D721Med (cell line): ENCODE data around the gene CCDC9.

Experiments used
- DNase-seq: peaks from one replicate; pipeline ENCODE4 v3.0.0; 2011; ENCODE audit warnings: low spot score; ENCODE audit not compliant: insufficient read length
- FAIRE-seq: peaks from 2 replicates; lab custom pipeline; 2011; peaks lifted over from hg19 to GRCh38; lab: Jason Lieb, UNC
- TF ChIP-seq, protein P1 (sequence below): IDR thresholded peaks from 2 replicates; pipeline ENCODE4 v1.5.1; 2012; ENCODE audit warnings: mild to moderate bottlenecking, control low read depth; ENCODE audit not compliant: insufficient read depth; ENCODE audit errors: missing control alignments

Gene CCDC9

GRCh38 chr19:47239152-47239551, 17.2 kb upstream of the CCDC9 start:
- TF ChIP-seq, protein P1, sequence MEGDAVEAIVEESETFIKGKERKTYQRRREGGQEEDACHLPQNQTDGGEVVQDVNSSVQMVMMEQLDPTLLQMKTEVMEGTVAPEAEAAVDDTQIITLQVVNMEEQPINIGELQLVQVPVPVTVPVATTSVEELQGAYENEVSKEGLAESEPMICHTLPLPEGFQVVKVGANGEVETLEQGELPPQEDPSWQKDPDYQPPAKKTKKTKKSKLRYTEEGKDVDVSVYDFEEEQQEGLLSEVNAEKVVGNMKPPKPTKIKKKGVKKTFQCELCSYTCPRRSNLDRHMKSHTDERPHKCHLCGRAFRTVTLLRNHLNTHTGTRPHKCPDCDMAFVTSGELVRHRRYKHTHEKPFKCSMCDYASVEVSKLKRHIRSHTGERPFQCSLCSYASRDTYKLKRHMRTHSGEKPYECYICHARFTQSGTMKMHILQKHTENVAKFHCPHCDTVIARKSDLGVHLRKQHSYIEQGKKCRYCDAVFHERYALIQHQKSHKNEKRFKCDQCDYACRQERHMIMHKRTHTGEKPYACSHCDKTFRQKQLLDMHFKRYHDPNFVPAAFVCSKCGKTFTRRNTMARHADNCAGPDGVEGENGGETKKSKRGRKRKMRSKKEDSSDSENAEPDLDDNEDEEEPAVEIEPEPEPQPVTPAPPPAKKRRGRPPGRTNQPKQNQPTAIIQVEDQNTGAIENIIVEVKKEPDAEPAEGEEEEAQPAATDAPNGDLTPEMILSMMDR = no peak
- FAIRE-seq (no peak), DNase-seq (no peak)

- TF ChIP-seq, protein P1 = no peak
- peak; percentile 87 for DNase-seq
- no peak for FAIRE-seq
Measured at GRCh38 chr19:47239610-47240296, 16.6 kb upstream of the CCDC9 start.

DNA sequence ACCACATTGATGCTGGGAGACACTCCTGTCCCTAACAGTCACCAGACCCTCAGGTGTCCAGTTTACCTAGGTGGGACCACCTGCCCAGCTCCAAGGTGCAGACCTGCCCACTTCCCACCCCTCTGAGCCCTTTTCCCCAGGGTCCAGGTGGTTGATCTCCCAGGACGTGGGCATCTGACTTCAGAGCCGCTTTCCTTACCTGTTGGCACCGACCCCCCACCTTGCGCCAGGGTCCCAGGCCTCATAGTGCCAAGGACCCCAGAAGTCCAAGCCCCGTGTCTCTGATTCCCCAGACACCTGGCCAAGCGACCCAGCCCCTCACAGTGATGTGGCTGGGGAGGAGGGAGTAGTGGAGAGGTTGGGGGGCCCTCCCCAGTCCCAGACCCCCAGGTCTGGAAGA, 15.8 kb upstream of the CCDC9 start:
- FAIRE-seq = no peak
- TF ChIP-seq, protein P1 = no peak

DNA sequence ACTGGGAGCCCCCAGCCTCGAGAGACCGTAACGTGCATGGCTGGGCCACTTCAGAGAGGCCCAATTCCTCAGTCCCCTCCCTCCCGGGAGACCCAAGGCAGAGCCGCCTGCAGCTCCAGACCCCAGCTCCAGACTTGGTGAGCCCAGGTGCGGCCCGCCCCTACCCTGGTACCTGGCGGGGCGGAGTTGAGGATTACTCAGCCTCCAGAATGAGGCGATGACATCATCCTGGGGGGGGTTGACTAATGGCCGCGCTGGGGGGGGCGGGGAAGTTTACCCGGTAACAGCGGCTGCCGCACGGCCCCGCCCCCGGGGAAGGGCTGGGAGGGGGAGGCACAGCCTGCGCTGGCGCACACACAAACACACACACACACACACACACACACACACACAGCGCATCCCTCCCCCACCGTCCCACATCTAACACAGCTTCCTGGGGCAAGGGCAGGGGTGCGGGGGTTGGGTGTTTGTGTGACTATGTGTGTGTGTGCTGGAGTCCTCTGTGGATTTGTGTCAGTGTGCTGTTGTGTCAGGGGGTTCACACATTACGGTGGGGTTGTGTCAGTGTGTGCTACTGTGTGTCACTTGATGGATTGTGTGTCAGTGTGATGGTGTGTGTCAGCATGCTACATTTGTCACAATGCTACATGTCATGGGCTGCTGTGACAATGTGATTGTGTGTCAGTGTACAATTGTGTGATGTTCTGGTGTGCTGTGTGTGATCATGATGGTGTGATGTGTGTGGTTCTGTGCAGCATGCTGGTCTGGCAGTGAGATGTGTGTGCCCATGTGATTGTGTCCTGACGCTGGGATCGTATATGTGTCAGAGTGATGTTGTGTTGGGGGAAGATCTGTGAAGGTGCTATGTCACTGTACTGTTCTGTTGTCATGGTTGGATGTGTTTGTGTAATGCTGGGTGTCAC, 15.1 kb upstream of the CCDC9 start:
- DNase-seq (no peak), FAIRE-seq (no peak)
- TF ChIP-seq, protein P1 = no peak

More for the DNA sequence above, 15.8 kb upstream of the CCDC9 start:
- DNase-seq = no peak

DNA sequence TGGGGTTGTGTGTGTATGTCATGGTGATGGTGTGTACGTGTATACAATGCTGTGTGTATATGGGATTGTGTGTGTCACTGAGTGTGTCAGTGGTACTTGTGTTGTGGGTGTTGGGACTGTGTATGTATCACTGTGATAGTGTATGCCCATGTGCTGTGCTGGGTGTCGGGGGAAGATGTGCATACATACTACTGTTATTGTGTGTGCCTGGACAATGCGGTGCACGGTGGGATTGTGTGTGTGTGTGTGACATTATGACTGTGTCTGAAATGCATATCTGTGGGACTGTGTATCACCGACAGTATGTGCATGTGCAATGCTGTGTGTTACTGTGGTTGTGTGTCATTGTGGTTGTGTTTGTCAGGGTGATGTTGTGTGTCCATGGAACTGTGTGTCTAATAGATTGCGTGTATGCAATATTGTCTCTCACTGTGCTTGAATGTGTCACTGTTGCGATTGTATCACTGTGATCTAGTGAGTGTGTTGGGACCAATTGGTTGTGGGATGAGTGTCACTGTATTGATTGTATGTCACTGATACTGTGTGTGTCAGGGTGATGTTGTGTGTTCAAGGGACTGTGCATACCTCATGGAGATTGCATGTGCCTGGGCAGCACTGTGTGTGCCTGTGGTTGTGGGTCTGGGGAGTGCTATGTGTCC, 14.3 kb upstream of the CCDC9 start:
- TF ChIP-seq, protein P1 = no peak
- FAIRE-seq = no peak
- DNase-seq = no peak

GRCh38 chr19:47243364-47243775, 13.0 kb upstream of the CCDC9 start:
- TF ChIP-seq, protein P1 = no peak
- no peak for FAIRE-seq
- DNase-seq = no peak
